GM12873 (cell line): ENCODE data around the gene ENG.

Experiments
- TF ChIP-seq, protein P1 (sequence below): IDR thresholded peaks from 2 replicates; pipeline ENCODE4 v1.5.1; 2012; ENCODE audit warnings: low read depth, mild to moderate bottlenecking, moderate library complexity, low read length, control low read depth; ENCODE audit not compliant: insufficient read depth; ENCODE audit errors: missing control alignments

The ENG gene

DNA sequence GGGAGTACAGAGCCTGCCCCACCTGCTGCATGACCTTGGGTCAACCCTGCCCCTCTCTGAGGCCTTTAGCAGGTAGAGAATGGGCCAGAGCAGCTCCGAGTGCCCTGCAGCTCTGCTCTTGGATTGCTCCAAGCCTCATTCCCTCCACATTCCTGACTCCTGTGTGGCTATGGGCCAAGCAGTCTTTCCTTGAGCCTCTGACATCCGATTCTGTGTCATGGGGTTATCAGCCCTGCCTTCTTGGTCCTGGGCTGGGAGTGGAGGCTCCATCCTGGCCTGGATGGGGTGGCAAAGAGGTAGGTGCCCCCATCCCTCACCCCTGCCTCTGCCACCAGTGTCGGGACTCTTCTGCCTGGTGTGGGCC is 38.1 kb downstream of the ENG start:
- TF ChIP-seq, protein P1, sequence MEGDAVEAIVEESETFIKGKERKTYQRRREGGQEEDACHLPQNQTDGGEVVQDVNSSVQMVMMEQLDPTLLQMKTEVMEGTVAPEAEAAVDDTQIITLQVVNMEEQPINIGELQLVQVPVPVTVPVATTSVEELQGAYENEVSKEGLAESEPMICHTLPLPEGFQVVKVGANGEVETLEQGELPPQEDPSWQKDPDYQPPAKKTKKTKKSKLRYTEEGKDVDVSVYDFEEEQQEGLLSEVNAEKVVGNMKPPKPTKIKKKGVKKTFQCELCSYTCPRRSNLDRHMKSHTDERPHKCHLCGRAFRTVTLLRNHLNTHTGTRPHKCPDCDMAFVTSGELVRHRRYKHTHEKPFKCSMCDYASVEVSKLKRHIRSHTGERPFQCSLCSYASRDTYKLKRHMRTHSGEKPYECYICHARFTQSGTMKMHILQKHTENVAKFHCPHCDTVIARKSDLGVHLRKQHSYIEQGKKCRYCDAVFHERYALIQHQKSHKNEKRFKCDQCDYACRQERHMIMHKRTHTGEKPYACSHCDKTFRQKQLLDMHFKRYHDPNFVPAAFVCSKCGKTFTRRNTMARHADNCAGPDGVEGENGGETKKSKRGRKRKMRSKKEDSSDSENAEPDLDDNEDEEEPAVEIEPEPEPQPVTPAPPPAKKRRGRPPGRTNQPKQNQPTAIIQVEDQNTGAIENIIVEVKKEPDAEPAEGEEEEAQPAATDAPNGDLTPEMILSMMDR, result no peak

DNA sequence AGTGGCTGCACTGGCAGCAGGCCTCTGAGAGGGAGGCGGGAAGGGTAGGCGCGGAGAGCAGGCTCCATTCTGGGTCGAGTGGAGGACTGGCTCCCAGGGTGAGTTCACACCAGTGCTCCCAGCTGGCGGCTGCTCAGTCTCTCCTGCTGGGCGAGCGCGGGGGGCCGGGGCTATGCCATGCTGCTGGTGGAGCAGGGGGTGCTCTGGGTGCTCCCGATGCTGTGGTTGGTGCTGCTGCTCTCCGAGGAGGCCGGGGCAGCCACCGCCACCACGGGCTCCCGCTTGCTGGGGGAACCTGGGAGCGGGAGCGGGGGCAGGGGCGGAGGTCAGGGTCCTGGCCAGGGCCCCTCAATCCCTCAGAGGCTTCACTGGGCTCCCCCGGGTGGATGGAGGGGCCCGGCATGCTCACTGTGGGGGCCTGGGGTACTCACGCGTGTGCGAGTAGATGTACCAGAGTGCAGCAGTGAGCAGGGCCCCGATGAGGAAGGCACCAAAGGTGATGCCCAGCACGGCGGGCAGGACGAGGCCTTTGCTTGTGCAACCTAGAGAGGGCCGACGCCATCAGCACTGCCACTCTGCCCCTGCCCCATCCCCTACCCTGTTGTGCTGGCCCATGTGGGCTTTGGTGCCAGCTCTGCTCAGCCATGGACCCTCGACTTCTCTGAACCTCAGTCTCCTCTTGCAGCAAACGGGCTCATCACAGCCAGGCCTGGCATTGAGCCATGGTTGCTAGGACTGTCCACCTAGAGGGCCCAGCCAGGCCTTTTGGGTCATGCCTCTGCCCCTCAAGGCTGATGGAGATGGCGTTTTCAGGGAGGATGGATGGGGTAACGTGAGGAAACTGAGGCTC is 38.7 kb downstream of the ENG start:
- TF ChIP-seq, protein P1, result no peak

DNA sequence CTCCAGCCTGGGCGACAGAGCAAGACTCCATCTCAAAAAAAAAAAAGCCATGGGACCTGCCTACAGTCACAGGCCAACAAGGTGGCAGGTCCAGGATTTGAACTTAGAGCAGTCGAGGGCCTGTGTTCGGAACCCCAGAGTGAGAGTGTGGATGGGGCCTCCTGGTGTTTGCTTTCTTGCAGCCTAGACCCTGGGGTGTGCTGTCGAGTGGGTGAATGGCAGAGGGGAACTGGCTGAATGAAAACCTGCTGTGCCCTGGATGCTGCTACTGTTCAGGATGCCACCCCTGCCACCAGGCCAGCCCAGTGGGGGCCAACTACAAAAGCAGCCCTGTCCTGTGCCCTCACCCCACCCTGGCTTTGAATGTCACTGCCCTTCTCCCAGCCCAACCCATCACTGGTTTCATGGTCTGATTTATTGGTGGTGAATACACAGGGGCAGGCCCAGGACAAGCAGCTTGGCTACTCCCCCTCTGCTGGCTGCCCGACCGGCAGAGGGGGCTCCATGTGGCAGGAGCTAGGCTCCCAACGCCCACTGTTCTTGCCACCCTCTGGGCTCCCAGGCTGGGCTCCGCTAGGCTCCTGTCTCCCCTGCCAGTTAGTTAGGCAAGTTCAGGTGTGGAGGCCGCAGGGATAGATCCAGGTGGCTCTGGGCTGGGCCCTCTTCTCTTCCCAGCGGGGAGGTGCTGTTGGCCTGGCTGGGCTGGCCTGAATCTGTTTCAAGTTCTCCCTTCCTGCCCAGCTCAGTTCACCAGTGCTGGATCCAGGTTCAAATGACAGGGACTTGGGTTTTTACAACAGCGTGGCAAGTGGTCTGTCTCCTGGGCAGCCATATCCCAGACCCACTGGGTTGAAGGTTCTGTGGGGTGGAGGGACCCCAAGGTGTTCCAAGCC is 39.6 kb downstream of the ENG start:
- TF ChIP-seq, protein P1, result no peak

DNA sequence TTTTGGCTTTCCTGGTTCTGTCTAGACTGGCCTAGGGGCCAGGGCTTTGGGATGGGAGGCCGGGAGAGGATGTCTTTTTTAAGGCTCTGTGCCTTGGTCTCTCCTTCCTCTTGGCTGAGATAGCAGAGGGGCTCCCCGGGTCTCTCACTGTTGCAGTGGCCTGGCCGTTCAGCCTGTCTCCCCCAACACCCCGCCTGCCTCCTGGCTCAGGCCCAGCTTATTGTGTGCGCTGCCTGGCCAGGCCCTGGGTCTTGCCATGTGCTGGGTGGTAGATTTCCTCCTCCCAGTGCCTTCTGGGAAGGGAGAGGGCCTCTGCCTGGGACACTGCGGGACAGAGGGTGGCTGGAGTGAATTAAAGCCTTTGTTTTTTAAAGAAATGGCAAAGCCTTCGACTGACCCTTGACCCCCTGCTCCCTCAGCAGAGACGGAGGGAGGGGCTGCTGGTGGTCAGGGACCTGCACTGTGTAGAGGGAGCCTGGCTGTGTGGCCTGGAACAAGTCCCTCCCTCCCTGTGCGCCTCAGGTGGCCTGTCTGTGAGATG is 40.7 kb downstream of the ENG start:
- TF ChIP-seq, protein P1, result no peak

DNA sequence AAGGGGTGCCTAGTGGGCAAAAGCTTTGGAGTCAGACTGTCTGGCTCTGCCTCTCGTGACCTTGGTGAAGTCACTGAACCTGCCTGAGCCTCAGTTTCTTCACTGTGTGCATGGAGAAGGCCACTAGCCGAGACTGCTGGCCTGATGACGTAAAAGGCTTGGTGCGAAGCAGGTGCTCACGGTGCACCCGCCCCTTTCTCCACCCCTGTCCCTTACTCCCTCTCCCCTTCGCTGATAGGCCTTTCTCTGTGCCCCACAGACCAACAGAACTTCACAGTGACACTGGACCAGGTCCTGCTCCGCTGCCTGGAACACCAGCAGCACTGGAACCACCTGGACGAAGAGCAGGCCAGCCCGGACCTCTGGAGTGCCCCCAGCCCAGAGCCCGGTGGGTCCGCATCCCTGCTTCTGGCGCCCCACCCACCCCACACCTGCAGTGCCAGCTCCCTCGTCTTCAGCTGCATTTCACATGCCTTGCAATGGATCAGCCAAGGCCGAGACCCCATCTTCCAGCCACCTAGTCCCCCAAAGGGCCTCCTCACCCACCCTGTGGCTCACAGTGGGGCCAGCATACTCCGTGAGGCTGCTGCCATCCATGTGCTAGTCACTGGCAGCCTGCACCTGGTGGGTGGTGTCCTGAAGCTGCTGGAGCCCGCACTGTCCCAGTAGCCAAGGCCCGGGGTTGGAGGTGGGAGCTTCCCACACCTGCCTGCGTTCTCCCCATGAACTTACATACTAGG is 41.4 kb downstream of the ENG start:
- TF ChIP-seq, protein P1, result no peak

DNA sequence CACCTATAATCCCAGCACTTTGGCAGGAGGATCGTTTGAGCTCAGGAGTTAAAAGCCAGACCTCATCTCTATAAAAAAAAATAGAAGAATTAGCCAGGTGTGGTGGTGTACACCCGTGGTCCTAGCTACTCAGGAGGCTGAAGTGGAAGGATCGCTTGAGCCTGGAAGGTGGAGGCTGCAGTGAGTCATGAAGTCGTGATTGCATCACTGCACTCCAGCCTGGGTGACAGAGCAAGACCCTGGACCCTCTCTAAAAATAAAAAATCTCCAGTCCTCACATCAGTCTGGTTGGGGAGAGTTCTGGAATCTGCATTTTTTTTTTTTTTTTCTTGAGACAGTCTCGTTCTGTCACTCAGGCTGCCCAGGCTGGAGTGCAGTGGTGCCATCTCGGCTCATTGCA is 42.4 kb downstream of the ENG start:
- TF ChIP-seq, protein P1, result no peak
